Muscle layer of duodenum (tissue), 2 donors: ENCODE results near the gene POU2AF3.
"Not testable (repeated sequence)": the region's sequence is repeated elsewhere in the genome, so short reads cannot be mapped to it uniquely, and the experiment has no call there.

ENCODE experiments used
- H3K27ac ChIP-seq: one replicate; pipeline ENCODE4 v1.7.0; 2013; ENCODE audit warnings: mild to moderate bottlenecking, low read length
- H3K27me3 ChIP-seq: one replicate; pipeline ENCODE4 v1.7.0; 2013; ENCODE audit warnings: low read depth, mild to moderate bottlenecking, control low read depth, low read length
- H3K36me3 ChIP-seq, 2 donors: one replicate each; pipeline ENCODE4 v1.7.0; 2013; ENCODE audit warnings: low read length in 2 of 2, control low read depth in 1 of 2, mild to moderate bottlenecking in 1 of 2; ENCODE audit not compliant: insufficient read depth in 2 of 2, control insufficient read depth in 1 of 2
- H3K4me1 ChIP-seq, 2 donors: one replicate each; pipeline ENCODE4 v1.7.0; 2013; ENCODE audit warnings: low read length in 2 of 2, mild to moderate bottlenecking in 2 of 2, control low read depth in 1 of 2, moderate library complexity in 1 of 2; ENCODE audit not compliant: insufficient read depth in 2 of 2, control insufficient read depth in 1 of 2
- H3K4me3 ChIP-seq, 2 donors: one replicate each; pipeline ENCODE4 v1.7.0; 2013; ENCODE audit warnings: low read length in 2 of 2, low read depth in 1 of 2, mild to moderate bottlenecking in 1 of 2
- H3K9me3 ChIP-seq, 2 donors: one replicate each; pipeline ENCODE4 v1.7.0; 2013; ENCODE audit warnings: low read length in 2 of 2, control low read depth in 1 of 2, mild to moderate bottlenecking in 1 of 2; ENCODE audit not compliant: control insufficient read depth in 1 of 2
- donor health status: healthy.

Gene POU2AF3

GRCh38 chr11:111272420-111272819 is 25.9 kb upstream of the POU2AF3 start:
- no peak overlapping the region for H3K27ac ChIP-seq
- no peaks in the 10 kb centered on the region for H3K36me3 ChIP-seq
- no peaks in the 10 kb centered on the region for H3K9me3 ChIP-seq
- no peaks in the 10 kb centered on the region for H3K27me3 ChIP-seq
- no peak overlapping the region for H3K4me3 ChIP-seq
- peaks cover 0 to 4% of the 10 kb centered on the region in 2 donors for H3K4me1 ChIP-seq

GRCh38 chr11:111282562-111283075 is 15.7 kb upstream of the POU2AF3 start:
- Histone ChIP-seq H3K27ac (no peak overlapping the region), H3K27me3 (no peaks in the 10 kb centered on the region), H3K4me1 (peaks cover 0 to 11% of the 10 kb centered on the region in 2 donors), H3K4me3 (no peak overlapping the region), H3K9me3 (no peaks in the 10 kb centered on the region), H3K36me3 (no peaks in the 10 kb centered on the region)

- H3K27ac ChIP-seq, result no peak overlapping the region
- H3K27me3 ChIP-seq, result no peaks in the 10 kb centered on the region
- H3K36me3 ChIP-seq, result no peaks in the 10 kb centered on the region
- H3K4me1 ChIP-seq, result peaks cover 0 to 11% of the 10 kb centered on the region in 2 donors
- H3K4me3 ChIP-seq, result no peak overlapping the region
- H3K9me3 ChIP-seq, result no peaks in the 10 kb centered on the region
Observed at GRCh38 chr11:111283945-111284481, 14.3 kb upstream of the POU2AF3 start.

GRCh38 chr11:111285189-111286091 is 12.9 kb upstream of the POU2AF3 start:
- Histone ChIP-seq H3K4me3 (no peak overlapping the region), H3K27me3 (no peaks in the 10 kb centered on the region), H3K9me3 (no peaks in the 10 kb centered on the region), H3K36me3 (no peaks in the 10 kb centered on the region), H3K27ac (no peak overlapping the region), H3K4me1 (peaks cover 0 to 11% of the 10 kb centered on the region in 2 donors)

GRCh38 chr11:111291764-111292163 is 6.6 kb upstream of the POU2AF3 start:
- H3K9me3 ChIP-seq, result no peaks in the 10 kb centered on the region
- H3K4me3 ChIP-seq, result no peak overlapping the region
- no peaks in the 10 kb centered on the region for H3K36me3 ChIP-seq
- H3K27ac ChIP-seq, result no peak overlapping the region
- H3K4me1 ChIP-seq, result no peaks in the 10 kb centered on the region
- H3K27me3 ChIP-seq, result no peaks in the 10 kb centered on the region

- not testable (repeated sequence) for H3K27ac ChIP-seq, H3K27me3 ChIP-seq, H3K9me3 ChIP-seq, H3K4me3 ChIP-seq, H3K36me3 ChIP-seq, H3K4me1 ChIP-seq
Observed at GRCh38 chr11:111292408-111292807, 5.9 kb upstream of the POU2AF3 start.

GRCh38 chr11:111296196-111296595 is 2.1 kb upstream of the POU2AF3 start:
- H3K4me1 ChIP-seq, result peaks cover 0 to 16% of the 10 kb centered on the region in 2 donors
- no peaks in the 10 kb centered on the region for H3K9me3 ChIP-seq
- H3K4me3 ChIP-seq, result no peak overlapping the region
- no peaks in the 10 kb centered on the region for H3K36me3 ChIP-seq
- H3K27me3 ChIP-seq, result no peaks in the 10 kb centered on the region
- H3K27ac ChIP-seq, result no peak overlapping the region

- peaks cover 6 to 16% of the 10 kb centered on the region in 2 donors for H3K4me1 ChIP-seq
- no peak overlapping the region for H3K4me3 ChIP-seq
Observed at GRCh38 chr11:111297696-111298095, 650 bp upstream of the POU2AF3 start.

GRCh38 chr11:111299101-111300026 is 1.0 kb downstream of the POU2AF3 start:
- Histone ChIP-seq H3K36me3 (no peaks in the 10 kb centered on the region), H3K4me3 (peak overlapping the region; percentile 52 to 81), H3K9me3 (no peaks in the 10 kb centered on the region), H3K27ac (peak overlapping the region; percentile 39), H3K4me1 (peaks cover 12 to 25% of the 10 kb centered on the region in 2 donors), H3K27me3 (no peaks in the 10 kb centered on the region)

More at GRCh38 chr11:111297696-111298095, 650 bp upstream of the POU2AF3 start:
- no peaks in the 10 kb centered on the region for H3K9me3 ChIP-seq
- no peak overlapping the region for H3K27ac ChIP-seq
- H3K36me3 ChIP-seq, result no peaks in the 10 kb centered on the region
- no peaks in the 10 kb centered on the region for H3K27me3 ChIP-seq

GRCh38 chr11:111300569-111300968 is 2.2 kb downstream of the POU2AF3 start:
- Histone ChIP-seq H3K9me3 (no peaks in the 10 kb centered on the region), H3K4me3 (no peak overlapping the region), H3K27me3 (no peaks in the 10 kb centered on the region), H3K27ac (no peak overlapping the region), H3K36me3 (no peaks in the 10 kb centered on the region), H3K4me1 (peaks cover 12 to 25% of the 10 kb centered on the region in 2 donors)
